K562 (cell line): ENCODE measurements around the gene DAPP1. TPM values are rescaled to one million over a fixed set of nuclear protein-coding genes. Genes with fewer than 3 reads are reported as not detected.
A peak's percentile ranks its signal among the peaks of the same experiment; 100 is the strongest.

Experiments
- ATAC-seq: fragments of 200-7000 bp; cut with Tn5 transposase; 3 replicates; pipeline ENCODE4 v1.9.1; 2020; ENCODE audit warnings: moderate library complexity
- BruUV-seq: library from RNA; stranded (reverse); fragments of 400-500 nt; replicated peaks from 2 replicates; lab custom pipeline; 2021; lab: Mats Ljungman, UMichigan
- CTCF ChIA-PET: fragments of 300-600 bp; formaldehyde crosslinking; extraction: SDS; loops from one replicate; lab custom pipeline; 2021; ENCODE audit warnings: low intra/inter-chr PET ratio; lab: Yijun Ruan, JAX
- POLR2A ChIA-PET: fragments of 300-600, 350-650 bp; sonication (Branson Sonifier 250); formaldehyde crosslinking; extraction: SDS; loops from one replicate; lab custom pipeline; 2021; ENCODE audit warnings: antibody characterized with exemption, inconsistent platforms; lab: Yijun Ruan, JAX
- DNase-seq, 4 experiments: peaks; one replicate each; pipeline versions ENCODE4 v3.0.0 to v3.0.0-alpha.2; 2011 to 2018; ENCODE audit warnings: low spot score in 3 of 4, mixed read lengths in 3 of 4; ENCODE audit errors: extremely low read depth in 1 of 4
- FAIRE-seq: peaks from 2 replicates; lab custom pipeline; 2011; peaks lifted over from hg19 to GRCh38; lab: Jason Lieb, UNC
- H2AFZ ChIP-seq: 2 replicates; pipeline ENCODE4 v1.6.0; 2011; ENCODE audit warnings: low read depth, low read length, control low read depth, inconsistent platforms
- H3K27ac ChIP-seq: fragments of 200-600 bp; 3 replicates; pipeline ENCODE4 v1.8.0; 2011; ENCODE audit warnings: low read depth, mild to moderate bottlenecking, control low read depth, inconsistent platforms, low read length, moderate library complexity, mixed read lengths; ENCODE audit errors: extremely low read depth
- H3K27me3 ChIP-seq, 2 experiments: fragments of 300-600 bp in 1 of 2; 2 replicates in 1 of 2; 3 replicates in 1 of 2; pipeline versions ENCODE4 v1.6.0 to v1.8.0; 2011; ENCODE audit warnings: inconsistent platforms in 2 of 2, low read length in 2 of 2, mild to moderate bottlenecking in 1 of 2, mixed read lengths in 1 of 2, moderate library complexity in 1 of 2; ENCODE audit not compliant: control insufficient read depth in 2 of 2, insufficient read depth in 2 of 2
- H3K36me3 ChIP-seq: fragments of 300-600 bp; 3 replicates; pipeline ENCODE4 v1.8.0; 2011; ENCODE audit warnings: mild to moderate bottlenecking, low read length, inconsistent platforms; ENCODE audit not compliant: control insufficient read depth, insufficient read depth
- H3K4me1 ChIP-seq, 2 experiments: fragments of 200-600 bp in 1 of 2; replicated peaks in 1 of 2; 2 replicates in 1 of 2; 3 replicates in 1 of 2; pipeline versions ENCODE4 v1.5.1 to v1.8.0; 2011; ENCODE audit warnings: inconsistent platforms in 2 of 2, low read length in 2 of 2, mild to moderate bottlenecking in 1 of 2, mixed read lengths in 1 of 2, moderate library complexity in 1 of 2; ENCODE audit not compliant: control insufficient read depth in 2 of 2, insufficient read depth in 2 of 2
- H3K4me2 ChIP-seq: 2 replicates; pipeline ENCODE4 v1.6.1; 2011; ENCODE audit warnings: low read length, control low read depth, inconsistent platforms, mixed read lengths; ENCODE audit not compliant: insufficient read depth
- H3K4me3 ChIP-seq: fragments of 200-600 bp; sonication (generic), shearing (Covaris generic); 2 replicates; pipeline ENCODE4 v1.5.1; 2016; ENCODE audit warnings: control low read depth, inconsistent platforms
- H3K79me2 ChIP-seq: fragments of 200-600 bp; 3 replicates; pipeline ENCODE4 v1.8.0; 2011; ENCODE audit warnings: low read length, inconsistent platforms; ENCODE audit not compliant: control insufficient read depth, insufficient read depth
- H3K9ac ChIP-seq, 2 experiments: 2 replicates each; pipeline versions ENCODE4 v1.6.0 to v1.6.1; 2011; ENCODE audit warnings: low read depth in 2 of 2, low read length in 2 of 2, control low read depth in 1 of 2, inconsistent platforms in 1 of 2, mild to moderate bottlenecking in 1 of 2, mixed read lengths in 1 of 2; ENCODE audit not compliant: insufficient read depth in 1 of 2
- H3K9me1 ChIP-seq: one replicate; pipeline ENCODE4 v1.6.0; 2011; ENCODE audit warnings: inconsistent platforms, mild to moderate bottlenecking, low read length, moderate library complexity; ENCODE audit not compliant: control insufficient read depth, insufficient read depth
- H3K9me3 ChIP-seq: replicated peaks from 2 replicates; pipeline ENCODE4 v1.5.1; 2011; ENCODE audit warnings: low read depth, low read length, inconsistent platforms; ENCODE audit not compliant: control insufficient read depth, insufficient read depth
- H4K20me1 ChIP-seq: replicated peaks from 2 replicates; pipeline ENCODE4 v1.6.1; 2011; ENCODE audit warnings: low read length, inconsistent platforms, mixed read lengths; ENCODE audit not compliant: control insufficient read depth, insufficient read depth
- CBX1 ChIP-seq: sonication (generic); IDR thresholded peaks from 2 replicates; pipeline ENCODE4 v1.6.1; 2016; ENCODE audit warnings: antibody characterized with exemption, low read depth, mild to moderate bottlenecking
- ELK3 ChIP-seq: fragments of 450-650 bp; formaldehyde crosslinking; IDR thresholded peaks from 2 replicates; pipeline ENCODE4 v1.4.0; 2020; ENCODE audit warnings: mild to moderate bottlenecking
- FOXO4 ChIP-seq: fragments of 450-650 bp; formaldehyde crosslinking; IDR thresholded peaks from 2 replicates; pipeline ENCODE4 v1.4.0; 2020; ENCODE audit warnings: mild to moderate bottlenecking, moderate library complexity
- HMG20B ChIP-seq: fragments of 250-450 bp; sonication (Bioruptor Pico); IDR thresholded peaks from 2 replicates; pipeline ENCODE4 v1.5.0; 2021; ENCODE audit warnings: mild to moderate bottlenecking
- MXI1 ChIP-seq: IDR thresholded peaks from 2 replicates; pipeline ENCODE4 v1.6.1; 2011; ENCODE audit warnings: low read depth, mild to moderate bottlenecking, improper control_type of control experiment, low read length
- NFYB ChIP-seq: IDR thresholded peaks from 2 replicates; pipeline ENCODE4 v1.6.1; 2011; ENCODE audit warnings: mild to moderate bottlenecking, moderate library complexity; ENCODE audit not compliant: insufficient read length; ENCODE audit errors: extremely low read depth
- POU5F1 ChIP-seq: fragments of 150-350 bp; IDR thresholded peaks from 2 replicates; pipeline ENCODE4 v1.6.1; 2014; ENCODE audit warnings: borderline replicate concordance, low read length, low read depth, mild to moderate bottlenecking; ENCODE audit not compliant: partially characterized antibody
- RNF2 ChIP-seq: sonication (generic); IDR thresholded peaks from 2 replicates; pipeline ENCODE4 v1.6.1; 2016
- U2AF1 ChIP-seq: fragments of 200-400 bp; formaldehyde crosslinking; optimal IDR thresholded peaks from 2 replicates; pipeline ENCODE3; 2017; ENCODE audit warnings: mild to moderate bottlenecking, low read depth, low read length, moderate library complexity
- USF2 ChIP-seq: sonication (generic); formaldehyde crosslinking; IDR thresholded peaks from 2 replicates; pipeline ENCODE4 v1.5.0; 2020; ENCODE audit warnings: missing genetic modification reagents
- ZBTB33 ChIP-seq: sonication (generic); formaldehyde crosslinking; IDR thresholded peaks from 2 replicates; pipeline ENCODE4 v1.8.1; 2023; ENCODE audit warnings: mild to moderate bottlenecking, missing genetic modification reagents
- ZNF699 ChIP-seq: fragments of 250-450 bp; sonication (Bioruptor Pico); IDR thresholded peaks from 2 replicates; pipeline ENCODE4 v1.8.0; 2021; ENCODE audit warnings: mild to moderate bottlenecking, moderate library complexity; ENCODE audit not compliant: insufficient replicate concordance
- WGBS: fragments of 100-300 bp; shearing (Covaris generic); methylation state at CpG from one replicate; pipeline ENCODE4 v1.1.6; 2016; ENCODE audit warnings: low coverage, mixed read lengths; ENCODE audit not compliant: insufficient coverage; ENCODE audit errors: missing lambda C conversion rate; 5-methylcytosine and 5-hydroxymethylcytosine counted together
- in situ Hi-C: fragments of 300-500 bp; cut with MboI; formaldehyde crosslinking; loops from 4 replicates; pipeline ENCODE4 v1.15.0; 2018; ENCODE audit warnings: inconsistent platforms, mixed read lengths
- intact Hi-C: fragments of 100-400 bp; cut with micrococcal nuclease; formaldehyde crosslinking; loops from 2 replicates; pipeline ENCODE4 v1.14.2; 2022
- polyA plus RNA-seq, 8 experiments: library from polyadenylated mRNA; depleted of rRNA in 4 of 8; stranded (reverse) in 5 of 8; unstranded in 3 of 8; fragments of >200 nt; fragmentation: Nextera tagmentation in 2 of 8; fragmentation: Illumina TruSeq in 1 of 8; extraction: Ambion mirVana in 2 of 8; extraction: Trizol in 1 of 8; gene quantifications; 2 replicates each; pipeline versions ENCODE4 v1.2.1 to v1.2.3, GENCODE V29; 2011 to 2014; ENCODE audit warnings: inconsistent platforms in 1 of 8, missing spikeins in 1 of 8
- total RNA-seq, 7 experiments: library from RNA; depleted of rRNA in 6 of 7; stranded (reverse); fragments of >200 nt in 6 of 7; fragmentation: Illumina TruSeq in 2 of 7; extraction: Trizol in 2 of 7; gene quantifications; 2 replicates each; pipeline versions ENCODE4 v1.2.1 to v1.2.3, GENCODE V29; 2011 to 2021; ENCODE audit warnings: low replicate concordance in 1 of 7

The DAPP1 gene
- total and polyA plus RNA-seq, 9 of the 15 experiments (the other 6 are each of a cell fraction or from before 2014, with no cell fraction given) = 1.9 to 7.2 (median 3.6) TPM

GRCh38 chr4:99857307-99857706 is 40.7 kb downstream of the DAPP1 start (continued):
- TF ChIP-seq HMG20B (CRISPR knock-in tag) (no peak), CBX1 (no peak), NFYB (no peak), FOXO4 (CRISPR knock-in tag) (no peak), ELK3 (CRISPR knock-in tag) (no peak)

GRCh38 chr4:99859618-99860017 is 43.0 kb downstream of the DAPP1 start:
- in situ Hi-C loops (no loop called here), intact Hi-C loops (no loop called here)
- Histone ChIP-seq H3K36me3 (no peaks in the 10 kb centered on the region; the same call in 2 of the 3 replicates), H3K4me2 (no peak overlapping the region), H3K4me1 (peaks cover 0 to 7% of the 10 kb centered on the region in 2 experiments; a peak in 1 of 5 replicates), H3K4me3 (no peak overlapping the region), H3K79me2 (no peaks in the 10 kb centered on the region), H3K9ac (peak overlapping the region in 1 of 2 experiments; percentile 24; a peak in 1 of 4 replicates), H3K27ac (no peak overlapping the region), H4K20me1 (no peaks in the 10 kb centered on the region), H3K9me3 (no peaks in the 10 kb centered on the region), H3K27me3 (no peaks in the 10 kb centered on the region), H3K9me1 (no peaks in the 10 kb centered on the region), H2AFZ (no peak overlapping the region)
- POLR2A ChIA-PET = no interaction called here
- TF ChIP-seq POU5F1 = no peak
- no peak for TF ChIP-seq U2AF1
- TF ChIP-seq RNF2 = no peak
- no peak for TF ChIP-seq USF2 (CRISPR knock-in tag)
- no peak for TF ChIP-seq ZNF699 (CRISPR knock-in tag)
- no peak for TF ChIP-seq ZBTB33 (CRISPR knock-in tag)
- TF ChIP-seq MXI1 = no peak
- FAIRE-seq = no peak
- ATAC-seq = 0 out of 3 replicates have a peak, but pooled peaks have one; percentile 22
- 61% methylated on average over 2 of the region's 2 CpGs for WGBS
- CTCF ChIA-PET = no interaction called here
- no TSS peak for BruUV-seq
- DNase-seq = no peak
